Stimulated activated CD4-positive, alpha-beta T cell treated with anti-CD3 and anti-CD28 coated beads, TNF-alpha, amount 100 ng/mL, for 4 hours (primary cell): ENCODE results near the gene RBPJL.

ENCODE experiments used
- DNase-seq, 3 experiments: peaks; one replicate each; pipeline ENCODE4 v3.0.0-alpha.2; 2020; ENCODE audit warnings: low read depth in 3 of 3

Gene RBPJL

GRCh38 chr20:45359406-45360148 is 52.9 kb downstream of the RBPJL start:
- DNase-seq, result no peak

- DNase-seq, result no peak
Measured at GRCh38 chr20:45361793-45362192, 55.2 kb downstream of the RBPJL start.

GRCh38 chr20:45362804-45363610 is 56.4 kb downstream of the RBPJL start, which contains the start of gene SYS1:
Gene SYS1 (plus strand): TSS chr20:45363156. CDS start chr20:45363532, 376 bp downstream.
- DNase-seq, result peak; percentile 97 to 98 (median 98)

- DNase-seq, result no peak
Measured at GRCh38 chr20:45363611-45364492, 57.2 kb downstream of the RBPJL start.

- DNase-seq, result no peak
Measured at GRCh38 chr20:45365444-45365970, 58.9 kb downstream of the RBPJL start.

- DNase-seq, result no peak
Measured at GRCh38 chr20:45366192-45366591, 59.6 kb downstream of the RBPJL start.

GRCh38 chr20:45366631-45367030 is 60.0 kb downstream of the RBPJL start:
- no peak for DNase-seq

- no peak for DNase-seq
Measured at GRCh38 chr20:45367126-45367525, 60.5 kb downstream of the RBPJL start.
